K562 (cell line): ENCODE results near the gene ZNF384. TPM values are rescaled to one million over a fixed set of nuclear protein-coding genes. Genes with fewer than 3 reads are reported as not detected.

Experiments used
- HINFP ChIP-seq: fragments of 450-650 bp; conservative IDR thresholded peaks from 2 replicates; pipeline ENCODE4 v1.6.1; 2016; ENCODE audit warnings: missing genetic modification characterization, low read depth, mild to moderate bottlenecking, control low read depth, missing compliant biosample characterization
- IRF9 ChIP-seq: fragments of 450-650 bp; IDR thresholded peaks from 2 replicates; pipeline ENCODE4 v1.6.1; 2016; ENCODE audit warnings: missing biosample characterization, missing genetic modification characterization
- KDM4B ChIP-seq, 2 experiments: fragments of 450-650 bp in 1 of 2; sonication (generic) in 1 of 2; IDR thresholded peaks; 2 replicates each; pipeline ENCODE4 v1.6.1; 2016 to 2017; ENCODE audit warnings: borderline replicate concordance in 2 of 2, antibody characterized with exemption in 1 of 2, low read depth in 1 of 2, mild to moderate bottlenecking in 1 of 2
- MYBL2 ChIP-seq, 2 experiments: fragments of 450-650 bp in 1 of 2; sonication (generic) in 1 of 2; formaldehyde crosslinking in 1 of 2; IDR thresholded peaks; 2 replicates each; pipeline versions ENCODE4 v1.6.1 to v1.8.1; 2017 to 2022; ENCODE audit warnings: borderline replicate concordance in 1 of 2, inconsistent platforms in 1 of 2, low read depth in 1 of 2, mild to moderate bottlenecking in 1 of 2, missing genetic modification reagents in 1 of 2, moderate library complexity in 1 of 2
- NCOA4 ChIP-seq: fragments of 450-650 bp; IDR thresholded peaks from 2 replicates; pipeline ENCODE4 v1.6.1; 2018; ENCODE audit warnings: mild to moderate bottlenecking; ENCODE audit not compliant: partially characterized antibody
- NFXL1 ChIP-seq: fragments of 450-650 bp; formaldehyde crosslinking; IDR thresholded peaks from 2 replicates; pipeline ENCODE4 v1.4.0; 2021; ENCODE audit warnings: mild to moderate bottlenecking
- NR2F6 ChIP-seq: fragments of 450-650 bp; formaldehyde crosslinking; IDR thresholded peaks from 2 replicates; pipeline ENCODE4 v1.4.0; 2020; ENCODE audit warnings: mild to moderate bottlenecking
- SMAD2 ChIP-seq: fragments of 150-350 bp; IDR thresholded peaks from 2 replicates; pipeline ENCODE4 v1.6.1; 2014; ENCODE audit warnings: low read depth, mild to moderate bottlenecking, low read length
- TAL1 ChIP-seq: fragments of 450-650 bp; IDR thresholded peaks from 2 replicates; pipeline ENCODE4 v1.6.1; 2016; ENCODE audit warnings: mild to moderate bottlenecking
- TOE1 ChIP-seq, 2 experiments: fragments of 450-650 bp in 1 of 2; sonication (generic) in 1 of 2; formaldehyde crosslinking in 1 of 2; IDR thresholded peaks; 2 replicates each; pipeline versions ENCODE4 v1.7.1 to v1.8.0; 2016 to 2022; ENCODE audit warnings: borderline replicate concordance in 2 of 2, mild to moderate bottlenecking in 2 of 2, antibody characterized with exemption in 1 of 2, inconsistent platforms in 1 of 2, low read depth in 1 of 2, missing genetic modification reagents in 1 of 2, moderate library complexity in 1 of 2
- ZNF274 ChIP-seq: IDR thresholded peaks from 2 replicates; pipeline ENCODE4 v1.6.1; 2011; ENCODE audit warnings: low read depth, mild to moderate bottlenecking, low read length, moderate library complexity, borderline replicate concordance
- ZNF407 ChIP-seq: fragments of 450-650 bp; IDR thresholded peaks from 2 replicates; pipeline ENCODE4 v1.6.1; 2016; ENCODE audit warnings: low read depth
- polyA plus RNA-seq, 8 experiments: library from polyadenylated mRNA; depleted of rRNA in 4 of 8; stranded (reverse) in 5 of 8; unstranded in 3 of 8; fragments of >200 nt; fragmentation: Nextera tagmentation in 2 of 8; fragmentation: Illumina TruSeq in 1 of 8; extraction: Ambion mirVana in 2 of 8; extraction: Trizol in 1 of 8; gene quantifications; 2 replicates each; pipeline versions ENCODE4 v1.2.1 to v1.2.3, GENCODE V29; 2011 to 2014; ENCODE audit warnings: inconsistent platforms in 1 of 8, missing spikeins in 1 of 8
- total RNA-seq, 7 experiments: library from RNA; depleted of rRNA in 6 of 7; stranded (reverse); fragments of >200 nt in 6 of 7; fragmentation: Illumina TruSeq in 2 of 7; extraction: Trizol in 2 of 7; gene quantifications; 2 replicates each; pipeline versions ENCODE4 v1.2.1 to v1.2.3, GENCODE V29; 2011 to 2021; ENCODE audit warnings: low replicate concordance in 1 of 7

The ZNF384 gene
- total and polyA plus RNA-seq, 9 of the 15 experiments (the other 6 are each of a cell fraction or from before 2014, with no cell fraction given), result 0.36 to 64.8 (median 21.3) TPM

GRCh38 chr12:6723607-6724408 lies 34.6 kb upstream of the ZNF384 start, which contains the start of gene COPS7A (continued):
- no peak for TF ChIP-seq HINFP (tag)
- no peak for TF ChIP-seq NR2F6 (CRISPR knock-in tag)
- no peak for TF ChIP-seq IRF9 (tag)
- TF ChIP-seq TOE1 (IDR thresholded peaks at IDR 0.05; ENCODE audit: borderline replicate concordance), result peak; percentile 98
- no peak for TF ChIP-seq TOE1 (CRISPR knock-in tag; IDR thresholded peaks at IDR 0.05; ENCODE audit: borderline replicate concordance, low read depth)
- no peak; the same call in 1 of the 2 replicates for TF ChIP-seq TAL1
- TF ChIP-seq NCOA4, result no peak
- peak; percentile 76 for TF ChIP-seq MYBL2 (IDR thresholded peaks at IDR 0.05; ENCODE audit: low read depth)
- TF ChIP-seq MYBL2 (CRISPR knock-in tag; IDR thresholded peaks at IDR 0.05; ENCODE audit: borderline replicate concordance), result no peak
- TF ChIP-seq ZNF274, result no peak
- TF ChIP-seq KDM4B (IDR thresholded peaks at IDR 0.05; ENCODE audit: borderline replicate concordance in 2 of 2, low read depth in 1 of 2), result 0 out of 4 replicates have a peak, but pooled peaks of 1 of the 2 experiments have one; percentile 79
- no peak for TF ChIP-seq ZNF407
- TF ChIP-seq SMAD2, result no peak
- no peak for TF ChIP-seq NFXL1
